Stimulated activated CD4-positive, alpha-beta T cell treated with anti-CD3 and anti-CD28 coated beads, Interleukin-1b, Interleukin-23, amount 100 ng/mL, for 48 hours (primary cell): Measurements from ENCODE around the gene PFKP.

Source experiments
- DNase-seq: peaks from one replicate; pipeline ENCODE4 v3.0.0-alpha.2; 2020

The PFKP gene

DNA sequence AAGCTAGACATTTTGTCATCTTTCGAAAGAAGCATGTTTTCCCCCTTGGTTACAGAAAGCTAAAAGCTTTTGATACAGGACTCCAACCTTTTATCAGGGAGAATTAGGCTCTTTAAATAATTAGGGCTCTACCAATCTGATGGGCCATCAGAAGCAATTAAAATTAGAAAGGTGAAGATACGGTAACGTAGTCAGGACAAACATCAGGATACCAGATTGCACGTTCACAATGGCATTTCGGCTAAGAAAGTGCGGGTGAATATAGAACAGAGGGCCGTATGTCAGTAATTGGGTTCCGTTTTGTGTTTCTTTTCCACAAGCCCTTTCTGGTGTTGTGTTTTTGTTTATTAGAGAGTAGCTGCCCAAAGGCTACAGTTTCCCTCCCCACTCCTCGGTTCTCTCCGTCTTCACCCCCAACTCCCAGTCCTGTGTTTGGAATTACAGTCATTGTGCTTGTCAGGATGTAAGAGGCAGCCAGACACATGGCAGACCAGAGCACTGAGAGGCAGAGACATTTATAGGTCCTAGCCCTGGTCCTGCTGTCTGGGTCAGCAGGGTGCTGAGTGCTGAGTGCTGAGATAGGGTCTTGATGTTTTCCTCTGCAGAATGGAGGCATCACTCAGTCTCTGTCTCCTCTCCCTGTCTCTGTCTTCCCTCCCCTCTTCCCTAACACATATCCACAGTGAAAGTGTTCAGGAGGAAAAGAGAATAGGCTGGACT, 5.5 kb downstream of the PFKP start:
- no peak for DNase-seq

DNA sequence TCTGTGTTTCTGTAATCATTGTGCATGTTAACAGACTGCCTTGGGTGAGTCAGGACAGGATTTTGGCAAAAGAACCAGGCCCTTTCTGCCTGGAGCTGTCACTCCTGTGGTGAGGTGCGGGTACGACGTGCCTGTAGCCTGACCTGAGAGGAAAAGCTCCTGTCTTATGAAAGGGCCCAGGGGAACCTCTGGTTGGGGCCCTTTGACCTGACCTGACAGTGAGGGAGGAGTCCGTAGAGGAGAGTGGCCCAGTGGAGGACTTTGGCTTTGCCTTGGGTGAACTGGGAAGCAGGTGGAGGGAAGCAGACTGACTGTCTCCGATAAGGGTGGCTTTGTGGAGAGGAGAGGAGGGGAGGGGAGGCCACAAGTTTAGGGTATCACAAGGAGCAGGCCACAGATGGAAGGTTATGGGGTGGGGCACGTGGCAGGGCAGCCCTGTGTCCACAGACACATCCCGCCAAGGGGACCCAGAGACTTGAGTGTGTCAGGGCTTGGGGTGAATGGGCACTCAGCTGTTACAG, 6.9 kb downstream of the PFKP start:
- no peak for DNase-seq

DNA sequence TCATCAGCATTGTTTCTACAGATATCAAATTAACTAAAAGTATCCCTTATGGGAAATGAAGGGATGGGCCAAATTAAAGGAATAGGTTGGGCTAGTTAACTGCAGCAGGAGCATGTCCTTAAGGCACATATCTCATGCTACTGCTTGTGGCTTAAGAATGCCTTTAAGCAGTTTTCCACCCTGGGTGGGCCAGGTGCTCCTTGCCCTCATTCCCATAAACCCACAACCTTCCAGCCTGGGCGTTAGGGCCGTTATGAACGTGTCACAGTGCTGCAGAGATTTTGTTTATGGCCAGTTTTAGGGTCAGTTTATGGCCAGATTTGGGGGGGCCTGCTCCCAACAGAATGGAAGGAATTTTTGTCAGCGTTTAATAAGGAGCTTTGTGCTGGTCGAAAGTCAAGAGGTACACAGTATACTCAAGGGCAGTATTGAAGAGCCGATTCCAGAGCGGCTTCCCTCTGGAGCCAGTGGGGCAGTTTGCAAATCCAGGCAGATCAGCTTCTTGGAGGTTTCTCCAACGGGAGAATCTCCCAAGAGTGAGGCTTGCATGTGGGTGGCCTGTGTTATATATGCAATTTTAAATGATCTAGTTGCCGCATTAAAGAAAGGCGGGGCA, 7.7 kb downstream of the PFKP start:
- no peak for DNase-seq

DNA sequence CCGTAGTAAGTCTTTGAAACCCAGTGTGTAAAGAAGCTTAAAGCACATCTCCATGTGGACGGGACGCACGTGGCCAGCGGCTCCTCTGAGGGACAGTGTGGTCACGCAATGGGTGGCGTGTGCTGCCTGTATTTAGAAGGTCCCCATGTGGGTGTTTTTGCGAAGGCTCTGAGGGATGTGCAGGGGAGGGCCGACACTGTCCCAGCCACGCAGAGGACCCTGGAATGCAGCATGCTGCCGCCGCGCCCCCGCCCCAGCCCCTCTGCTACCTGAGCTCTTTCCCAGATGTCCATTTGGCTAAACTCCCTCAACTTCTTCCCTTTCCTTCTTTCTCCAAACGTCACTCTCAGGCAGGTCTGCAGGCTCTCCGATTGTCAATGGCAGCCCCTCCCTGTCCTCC, 8.8 kb downstream of the PFKP start:
- DNase-seq, result no peak

DNA sequence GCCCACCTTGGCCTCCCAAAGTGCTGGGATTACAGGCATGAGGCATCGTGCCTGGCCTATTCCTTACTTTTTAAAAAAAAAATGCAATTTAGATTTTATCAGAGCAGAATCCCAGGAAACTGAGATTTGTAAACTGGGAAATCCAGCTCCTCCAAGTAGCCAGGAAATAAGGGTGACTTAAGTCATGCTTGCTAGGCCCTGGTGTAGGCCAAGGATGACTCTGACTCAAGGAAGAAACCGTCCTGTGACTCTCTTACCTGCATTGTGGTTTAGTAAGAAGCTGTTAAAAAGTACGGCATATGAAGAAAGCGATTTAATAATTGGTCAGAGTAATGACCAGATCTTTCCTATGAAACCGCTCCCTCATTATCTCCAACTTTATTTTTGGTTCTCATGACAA, 10.2 kb downstream of the PFKP start:
- no peak for DNase-seq

DNA sequence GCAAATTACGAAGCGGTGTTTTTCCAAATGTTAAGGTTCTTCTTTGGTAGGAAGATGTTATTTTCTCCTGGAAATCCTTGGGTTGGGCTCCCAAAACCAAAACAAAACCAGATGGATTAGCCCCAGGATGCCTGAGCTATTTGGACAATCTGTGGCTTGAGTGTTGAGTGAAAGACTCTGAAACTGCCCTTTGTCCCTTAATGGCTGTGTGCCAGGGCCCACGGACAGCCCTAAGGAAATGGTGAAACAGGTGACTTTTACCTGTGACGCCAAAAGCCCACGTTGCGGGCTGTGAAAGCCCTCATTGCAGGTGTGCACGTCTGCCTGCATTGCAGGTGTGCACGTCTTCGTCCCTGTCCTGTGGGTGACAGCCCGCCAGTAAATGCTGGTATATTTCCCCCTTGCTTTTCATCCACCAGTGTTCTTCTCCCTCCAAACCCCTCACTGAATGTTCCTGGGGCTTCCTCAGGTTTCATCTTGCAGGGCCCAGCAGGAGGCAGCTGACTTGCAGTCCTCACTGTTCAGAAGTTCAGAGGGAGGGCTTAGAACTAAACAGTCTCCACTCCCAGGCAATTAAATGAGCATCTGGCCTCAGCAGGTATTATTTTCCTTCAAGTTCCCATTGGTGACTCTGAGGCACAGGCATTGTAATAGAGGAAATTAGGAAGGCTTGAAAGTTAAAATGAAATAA, 10.7 kb downstream of the PFKP start:
- no peak for DNase-seq

DNA sequence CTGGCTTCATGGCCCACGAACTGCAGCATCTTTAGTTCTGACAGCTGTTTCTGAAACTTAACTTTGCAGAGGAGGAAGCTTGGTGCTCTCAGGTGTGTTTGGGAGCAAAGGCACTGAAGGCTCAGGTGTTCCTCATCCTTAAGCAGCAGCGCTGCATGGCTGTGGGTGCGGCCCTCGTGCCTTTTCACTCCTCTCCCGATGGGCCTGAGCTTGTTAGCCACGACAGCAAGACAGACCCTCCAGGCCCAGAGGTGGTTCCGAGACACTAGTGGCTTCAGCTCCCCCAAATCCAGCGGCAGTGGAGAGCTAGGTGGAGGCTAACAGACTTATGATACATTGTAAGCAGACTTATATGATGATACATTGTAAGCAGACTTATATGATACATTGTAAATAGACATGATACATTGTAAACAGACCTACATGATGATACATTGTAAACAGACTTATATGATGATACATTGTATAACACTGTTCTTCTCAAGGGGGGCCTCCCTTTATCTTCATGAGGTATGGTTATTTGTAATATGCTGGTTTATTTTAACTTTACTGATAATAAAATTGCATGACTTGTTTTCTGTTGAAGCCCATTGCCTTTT, 14.1 kb downstream of the PFKP start:
- no peak for DNase-seq

DNA sequence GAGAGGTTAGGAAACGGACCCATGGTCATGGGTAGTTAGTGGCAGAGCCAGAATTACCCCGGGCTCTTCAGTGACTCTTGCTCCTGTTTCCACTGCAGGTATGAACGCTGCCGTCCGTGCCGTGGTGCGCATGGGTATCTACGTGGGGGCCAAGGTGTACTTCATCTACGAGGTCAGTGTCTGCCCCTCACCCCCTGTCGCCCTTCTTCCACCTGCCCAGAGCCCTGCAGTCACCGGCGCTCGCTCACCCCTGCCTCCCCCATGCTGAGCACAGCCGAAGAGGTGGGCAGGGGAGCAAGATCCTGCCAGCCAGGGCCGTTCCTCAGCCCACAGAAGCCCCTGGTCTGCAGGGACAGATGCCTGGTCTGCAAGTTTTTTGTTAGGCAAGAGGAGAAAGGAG, 14.9 kb downstream of the PFKP start:
- DNase-seq, result no peak

DNA sequence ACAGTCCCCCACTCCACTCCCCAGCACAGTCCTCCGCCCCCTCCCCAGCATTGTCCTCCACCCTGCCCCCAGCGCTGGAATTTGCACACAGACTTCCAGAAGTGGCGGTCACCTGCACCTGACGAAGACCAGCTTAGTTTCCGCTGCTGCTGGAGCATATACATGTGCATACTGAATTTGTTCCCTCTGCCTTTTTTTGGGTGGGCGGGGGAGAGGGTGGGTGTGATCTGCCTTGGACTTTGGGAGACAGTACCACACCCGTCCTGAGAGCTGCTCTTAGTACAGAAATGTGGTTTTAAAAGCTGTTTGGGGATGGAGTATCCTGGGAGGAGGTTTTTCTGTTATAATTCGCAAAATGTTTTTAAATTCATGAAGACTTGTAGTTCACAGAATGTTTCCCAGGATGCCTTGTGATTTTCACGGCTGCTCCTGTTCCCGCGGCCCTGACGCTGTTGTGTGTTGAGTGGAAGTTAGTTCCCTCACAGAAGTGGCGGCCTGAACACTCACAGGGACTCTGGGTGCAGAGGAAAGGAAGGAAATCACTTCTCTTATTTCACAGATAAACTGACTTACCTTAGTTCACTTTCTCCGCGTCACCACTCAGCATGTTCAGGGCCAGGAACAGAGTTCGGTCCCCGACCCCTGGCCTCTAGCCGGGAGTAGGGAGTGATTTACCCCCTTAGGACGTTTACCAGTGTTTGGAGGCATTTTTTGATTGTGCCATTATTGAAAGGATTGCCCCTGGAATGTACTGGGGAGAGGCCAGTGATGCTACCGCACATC, 18.6 kb downstream of the PFKP start:
- DNase-seq, result no peak

DNA sequence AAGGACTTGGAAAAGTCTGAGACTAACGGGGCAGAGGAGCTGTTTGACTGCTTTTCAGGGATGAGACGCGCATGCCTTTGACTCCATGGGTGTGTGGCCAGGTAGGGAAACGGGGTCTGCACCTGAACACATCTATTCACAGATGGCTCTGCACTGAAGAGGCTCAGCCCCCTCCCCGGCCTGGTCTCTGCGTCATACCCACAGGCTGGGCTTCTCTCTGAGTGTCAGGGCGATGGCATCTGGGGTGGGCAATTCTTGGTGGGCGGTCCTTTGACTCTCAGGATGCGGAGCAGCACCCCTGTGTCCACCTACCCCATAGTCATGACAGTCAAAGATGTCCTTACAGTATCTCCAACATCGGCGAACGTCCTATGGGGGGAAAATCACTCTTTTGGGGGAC, 23.0 kb downstream of the PFKP start:
- DNase-seq, result no peak

DNA sequence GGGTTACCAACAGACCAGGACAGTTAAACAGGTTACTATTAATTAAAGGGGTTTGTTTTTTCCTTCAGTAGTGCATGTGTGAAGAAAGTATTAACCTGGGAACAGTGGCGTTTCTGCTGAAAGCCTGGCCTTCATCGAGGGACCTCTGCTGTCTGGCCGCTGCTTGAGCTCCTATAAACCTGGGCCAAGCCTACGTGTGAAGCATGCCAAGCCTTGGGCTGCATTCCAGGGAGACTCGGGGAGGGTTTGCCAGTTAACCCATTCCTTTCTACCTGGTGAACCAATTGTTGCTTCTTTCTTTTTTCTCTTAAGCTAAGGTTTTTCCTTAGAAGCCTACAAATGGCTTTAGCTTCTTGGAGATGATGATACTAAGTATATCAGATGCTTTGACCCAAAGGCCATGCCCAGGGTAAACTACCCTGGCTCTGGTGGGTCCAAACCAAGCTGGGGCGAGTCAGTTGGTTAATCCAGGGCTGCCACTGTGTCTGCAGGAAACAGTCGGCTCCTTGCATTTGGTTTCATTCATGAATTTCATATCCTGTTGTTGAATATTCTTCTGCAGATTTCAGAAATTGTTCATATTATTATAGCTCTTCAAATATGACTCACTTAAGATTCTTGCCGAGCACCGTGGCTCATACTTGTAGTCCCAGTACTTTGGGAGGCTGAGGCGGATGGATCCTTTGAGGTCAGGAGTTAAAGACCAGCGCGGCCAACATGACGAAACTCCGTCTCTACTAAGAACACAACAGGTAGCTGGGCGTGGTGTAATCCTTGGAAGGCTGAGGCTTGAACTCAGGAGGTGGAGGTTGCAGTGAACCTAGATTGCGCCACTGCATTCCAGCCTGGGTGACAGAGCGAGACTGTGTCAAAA, 23.8 kb downstream of the PFKP start:
- peak; percentile 64 for DNase-seq

DNA sequence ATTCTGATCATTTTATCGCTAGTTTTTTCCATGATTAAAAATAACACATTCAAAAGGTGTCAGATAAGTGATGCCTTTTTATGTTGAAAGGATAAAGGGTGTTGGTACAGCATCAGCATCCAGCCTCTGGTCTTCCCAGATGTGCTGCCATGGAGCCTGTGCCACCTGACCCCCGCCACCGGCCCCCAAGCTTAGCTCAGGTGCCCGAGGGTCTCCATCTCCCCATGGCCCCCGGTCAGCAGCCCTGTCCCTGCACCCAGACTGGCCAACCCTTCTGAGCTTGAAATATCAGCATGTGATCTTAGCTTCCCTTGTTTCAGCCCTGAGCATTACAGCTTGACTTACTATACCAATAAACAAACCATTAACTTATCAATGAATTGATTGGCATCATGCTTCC, 24.6 kb downstream of the PFKP start:
- DNase-seq, result no peak

DNA sequence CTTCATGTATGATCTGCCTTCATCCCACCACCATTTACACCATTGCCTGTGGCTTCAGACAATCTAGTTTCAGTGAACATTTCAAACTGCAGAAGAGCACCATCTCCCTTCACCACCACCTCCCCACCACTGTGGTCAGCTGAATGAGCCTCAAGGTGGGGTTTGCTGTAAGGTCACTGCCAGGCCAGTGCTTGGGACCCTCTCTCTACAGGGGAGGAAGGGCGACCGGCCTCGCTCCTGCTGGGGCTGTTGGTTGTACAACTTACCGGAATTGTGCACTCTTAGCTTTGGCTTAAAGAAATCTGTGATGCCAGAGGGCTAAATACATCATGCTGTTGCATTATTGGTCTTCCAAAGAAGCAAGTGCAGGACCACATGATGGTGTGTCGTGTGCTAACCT, 26.6 kb downstream of the PFKP start:
- DNase-seq, result no peak

DNA sequence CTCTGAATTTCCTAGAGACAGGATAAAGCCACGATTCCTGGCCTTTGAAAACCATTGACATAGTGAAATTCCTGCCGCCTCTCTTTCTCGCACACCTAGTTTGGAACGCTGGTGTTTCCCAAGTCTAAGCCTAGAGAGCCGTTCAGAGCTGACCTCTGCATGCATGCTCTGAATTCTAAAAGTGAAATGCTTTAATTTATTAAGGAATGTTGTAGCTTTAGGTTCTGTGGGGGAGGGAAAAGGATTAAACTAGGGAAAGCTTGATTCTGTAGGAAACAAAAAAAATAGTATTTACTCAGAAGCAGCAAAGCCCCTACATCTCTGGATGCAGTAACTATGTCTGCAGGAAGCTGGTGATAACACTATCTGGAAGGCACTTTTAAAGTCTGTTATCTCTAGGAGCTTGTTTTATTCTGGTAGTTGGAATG, 27.3 kb downstream of the PFKP start:
- no peak for DNase-seq

DNA sequence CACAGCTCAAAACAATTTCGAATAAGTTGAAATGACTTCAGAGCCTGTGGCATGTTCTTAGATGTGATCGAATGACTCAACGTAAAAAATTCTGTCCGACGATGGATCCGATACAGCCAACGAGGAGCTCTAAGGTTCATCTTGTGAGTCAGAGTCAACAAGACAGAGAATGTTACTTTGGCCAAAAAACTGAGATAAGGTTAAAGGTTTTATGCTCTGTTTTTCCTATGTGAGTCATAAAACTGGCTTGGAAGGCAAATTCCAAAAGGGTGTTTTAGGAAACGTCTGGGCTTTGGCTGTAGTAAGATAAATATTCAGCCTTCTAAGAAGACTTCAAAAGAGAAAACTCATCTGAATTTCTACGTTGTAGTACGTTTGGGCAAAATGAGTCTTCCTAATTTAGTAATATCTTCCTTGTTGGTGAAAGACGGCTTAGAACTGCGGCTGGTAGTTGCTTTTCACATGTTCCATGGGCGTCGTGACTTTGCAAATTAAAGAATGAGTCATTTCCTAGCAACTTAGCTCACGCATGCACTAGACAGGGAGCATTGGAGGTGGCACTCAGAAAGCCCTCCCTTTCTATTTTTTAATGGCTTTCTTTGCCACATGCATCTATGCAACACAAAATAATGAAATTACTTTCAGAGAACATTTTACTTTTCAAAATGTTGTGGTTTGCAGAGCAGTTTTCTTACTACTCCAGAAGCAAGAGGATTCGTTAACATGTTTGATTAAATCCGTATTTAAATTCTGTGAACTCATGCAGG, 28.2 kb downstream of the PFKP start:
- DNase-seq, result peak; percentile 71

DNA sequence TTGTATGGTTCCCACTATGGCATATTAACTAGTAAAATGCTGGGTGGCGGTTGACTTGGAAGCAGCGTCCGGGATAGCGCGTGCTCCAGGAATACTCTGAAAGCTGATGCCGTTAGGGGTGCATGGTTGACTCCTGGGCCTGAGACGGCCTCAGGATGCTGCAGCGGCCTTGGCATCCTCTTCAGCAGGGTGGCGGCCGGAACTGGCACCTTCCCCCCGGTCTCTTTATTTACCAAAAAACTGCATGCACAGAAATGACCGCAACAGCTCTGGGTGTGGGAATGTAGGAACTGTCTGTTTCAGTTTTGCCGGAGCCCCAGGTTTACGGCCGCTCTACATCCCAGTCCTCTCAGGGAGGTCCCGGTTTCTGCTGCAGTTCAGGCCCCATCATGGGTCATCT, 28.8 kb downstream of the PFKP start:
- DNase-seq, result no peak

DNA sequence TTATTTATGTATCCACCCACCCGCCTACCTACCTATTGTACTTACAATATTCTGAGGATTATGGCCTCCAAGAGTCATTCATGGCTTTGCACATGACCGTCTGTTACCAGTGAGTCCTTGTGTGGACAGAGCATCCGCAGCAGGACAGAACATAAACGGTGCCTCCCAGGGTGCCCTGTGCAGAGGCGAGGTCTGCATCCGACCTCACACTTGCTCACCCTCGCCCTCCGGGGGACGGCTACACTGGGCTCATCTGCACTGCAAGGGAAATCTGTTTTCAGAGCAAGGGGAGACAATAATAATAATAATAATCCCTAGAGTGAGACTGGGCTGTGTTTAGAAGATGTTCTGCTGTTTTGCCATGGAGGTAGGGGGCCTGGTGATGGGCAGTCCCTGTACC, 29.8 kb downstream of the PFKP start:
- no peak for DNase-seq

DNA sequence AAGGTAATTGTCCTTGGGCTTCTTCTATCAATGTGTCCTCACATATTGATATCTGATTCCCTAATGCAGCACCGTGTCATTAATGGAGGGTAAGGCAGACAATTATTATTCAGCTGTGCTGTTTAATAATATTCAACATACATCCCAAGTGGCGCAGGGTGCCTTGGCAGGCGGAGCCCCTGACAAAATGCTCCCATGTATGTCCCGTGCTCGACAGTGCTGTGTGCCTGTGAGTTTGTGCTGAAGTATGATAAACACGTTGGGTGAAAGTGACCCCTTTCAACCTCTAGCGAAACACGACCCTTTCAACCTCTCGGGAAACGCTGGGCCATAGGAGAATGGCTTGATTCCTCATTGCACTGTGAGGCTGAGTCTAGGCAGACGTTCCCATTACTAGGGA, 31.3 kb downstream of the PFKP start:
- DNase-seq, result no peak

DNA sequence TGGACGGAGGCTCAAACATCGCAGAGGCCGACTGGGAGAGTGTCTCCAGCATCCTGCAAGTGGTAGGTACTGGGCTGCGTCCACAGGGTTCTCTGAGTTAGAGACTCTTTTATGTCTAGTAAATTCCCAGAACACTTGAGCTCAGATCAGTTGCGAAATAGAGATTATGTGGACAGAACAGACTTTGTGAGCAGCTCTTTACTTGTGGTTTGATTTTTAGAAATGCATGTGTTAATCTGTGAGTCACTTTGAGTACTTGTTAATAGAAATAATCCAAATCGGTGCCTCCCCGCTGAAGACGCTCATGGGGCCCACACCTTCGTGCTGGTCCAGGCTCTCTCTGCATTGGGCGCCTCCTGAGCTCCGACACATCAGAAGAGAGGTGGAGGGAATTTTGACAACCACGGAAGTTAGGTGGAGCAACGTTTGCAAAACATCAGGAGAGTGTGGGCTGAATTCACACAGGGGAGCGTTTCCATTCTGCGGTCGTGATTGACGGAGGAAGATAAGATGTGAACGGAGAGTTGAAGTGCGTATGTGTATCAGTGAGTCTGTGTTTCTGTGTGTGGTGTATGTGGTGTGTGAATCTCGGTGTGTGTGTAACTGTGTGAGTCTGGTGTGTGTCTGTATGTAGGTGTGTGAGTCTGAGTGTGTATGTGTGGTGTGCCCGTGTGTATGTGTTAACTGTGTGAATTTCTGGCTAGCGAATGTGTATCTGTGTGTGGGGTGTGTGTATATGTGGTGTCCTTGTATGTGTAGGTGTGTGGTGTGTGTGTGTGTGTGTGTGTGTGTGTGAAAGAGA, 32.1 kb downstream of the PFKP start:
- no peak for DNase-seq

DNA sequence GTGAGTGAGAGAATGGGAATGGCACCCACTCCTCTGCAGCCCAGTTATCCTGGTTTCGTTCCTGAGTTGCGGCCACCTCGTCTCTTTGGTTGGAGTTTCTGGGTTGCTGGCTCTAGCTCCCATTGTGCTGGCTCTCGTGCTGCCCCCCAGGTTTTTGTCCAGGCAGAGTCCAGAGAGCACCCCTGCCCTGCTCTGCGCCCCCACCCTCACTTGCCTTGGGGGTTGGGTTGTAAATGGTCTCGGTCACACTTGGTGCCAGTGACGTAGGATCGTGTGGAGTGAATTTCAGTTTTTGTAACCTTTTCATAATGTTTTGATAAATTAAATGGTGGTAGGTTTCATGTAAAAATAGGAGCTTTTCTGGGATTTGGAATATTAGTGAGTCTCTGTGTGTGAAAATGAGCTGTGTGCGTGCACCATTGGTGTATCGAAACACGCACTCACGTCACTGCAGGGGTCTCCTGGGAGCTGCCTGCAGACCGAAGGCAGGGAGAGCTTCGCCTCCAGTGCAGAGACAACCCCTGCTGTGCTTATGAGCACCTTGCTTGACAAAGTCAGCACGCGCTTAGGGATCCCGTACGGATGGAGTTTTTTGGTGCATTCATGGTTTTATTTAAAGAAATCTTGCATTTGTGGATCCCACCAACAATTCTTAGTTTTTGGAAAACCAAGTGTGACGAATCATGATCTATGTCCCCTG, 32.9 kb downstream of the PFKP start:
- DNase-seq, result no peak
